ENCODE results near the gene ABCA1.
"Not testable (repeated sequence)": the region's sequence is repeated elsewhere in the genome, so short reads cannot be mapped to it uniquely, and the experiment has no call there.

Gene ABCA1

GRCh38 chr9:104927912-104928740 lies at the start of gene ABCA1:
Gene ABCA1 (minus strand): TSS chr9:104928155. CDS start chr9:104903679, 24,476 bp downstream.
- TF ChIP-seq CTCF (conservative IDR thresholded peaks at IDR 0.05; ENCODE audit: low read length), result no peak
- peak within 1 kb of the TSS; percentile 83 for H3K4me3 ChIP-seq (ENCODE audit: low read length)
- peak; percentile 66 for DNase-seq (ENCODE audit: low read depth)

- no peak for TF ChIP-seq CTCF (conservative IDR thresholded peaks at IDR 0.05; ENCODE audit: low read length)
- H3K4me3 ChIP-seq (ENCODE audit: low read length), result no peak overlapping the region
- no peak for DNase-seq (ENCODE audit: low read depth)
Measured at GRCh38 chr9:104977580-104977979, 49.6 kb upstream of the ABCA1 start.

GRCh38 chr9:104977168-104977567 lies 49.2 kb upstream of the ABCA1 start:
- TF ChIP-seq CTCF (conservative IDR thresholded peaks at IDR 0.05; ENCODE audit: low read length), result no peak
- no peak overlapping the region for H3K4me3 ChIP-seq (ENCODE audit: low read length)
- DNase-seq (ENCODE audit: low read depth), result no peak

- H3K4me3 ChIP-seq (ENCODE audit: low read length); DNase-seq (ENCODE audit: low read depth): not testable (repeated sequence)
Measured at GRCh38 chr9:104975966-104976595, 48.1 kb upstream of the ABCA1 start.

- no peak for DNase-seq (ENCODE audit: low read depth)
- TF ChIP-seq CTCF (conservative IDR thresholded peaks at IDR 0.05; ENCODE audit: low read length), result no peak
- no peak overlapping the region for H3K4me3 ChIP-seq (ENCODE audit: low read length)
Measured at GRCh38 chr9:104974053-104974962, 46.4 kb upstream of the ABCA1 start.

GRCh38 chr9:104972242-104972866 lies 44.4 kb upstream of the ABCA1 start:
- no peak for DNase-seq (ENCODE audit: low read depth)
- no peak overlapping the region for H3K4me3 ChIP-seq (ENCODE audit: low read length)
- no peak for TF ChIP-seq CTCF (conservative IDR thresholded peaks at IDR 0.05; ENCODE audit: low read length)

- TF ChIP-seq CTCF (conservative IDR thresholded peaks at IDR 0.05; ENCODE audit: low read length), result no peak
- no peak for DNase-seq (ENCODE audit: low read depth)
- H3K4me3 ChIP-seq (ENCODE audit: low read length), result no peak overlapping the region
Measured at GRCh38 chr9:104971511-104971910, 43.6 kb upstream of the ABCA1 start.

Data from AG10803 (cell line).